ENCODE measurements around the gene UTP14A. TPM values are rescaled to one million over a fixed set of nuclear protein-coding genes. Genes with fewer than 3 reads are reported as not detected.
A peak's percentile ranks its signal among the peaks of the same experiment; 100 is the strongest.

UTP14A gene
- total and polyA plus RNA-seq, 2 donors (not counting 1 experiment from before 2014, with no cell fraction given), result 6.0 to 21.5 TPM

GRCh38 chrX:129930941-129931410, 25.0 kb downstream of the UTP14A start:
- peak overlapping the region; percentile 98 for H3K27ac Mint-ChIP-seq
- Histone ChIP-seq H4K20me1 (ENCODE audit: control insufficient read depth, insufficient read depth, low read length, poor library complexity, severe bottlenecking) (no peaks in the 10 kb centered on the region), H3K79me2 (ENCODE audit: control insufficient read depth, insufficient read depth, low read length) (no peaks in the 10 kb centered on the region), H2AFZ (ENCODE audit: insufficient read depth, low read depth, low read length, poor library complexity, severe bottlenecking) (peak overlapping the region; percentile 86), H3K27ac (ENCODE audit: low read length in 2 of 2) (peak overlapping the region; percentile 80 to 82), H3K9me3 (ENCODE audit: control extremely low read depth in 1 of 3, control insufficient read depth in 2 of 3, insufficient read depth in 1 of 3, low read length in 2 of 3) (no peaks in the 10 kb centered on the region), H3K4me2 (replicated peaks; ENCODE audit: low read depth, low read length, poor library complexity, severe bottlenecking) (peak overlapping the region; percentile 77), H3K36me3 (replicated peaks in 1 of 2; ENCODE audit: control extremely low read depth in 1 of 2, control insufficient read depth in 1 of 2, extremely low read depth in 1 of 2, insufficient read depth in 2 of 2, low read length in 1 of 2) (peaks cover 0 to 9% of the 10 kb centered on the region in 2 experiments), H3K4me3 (ENCODE audit: control extremely low read depth in 1 of 5, extremely low read depth in 1 of 5, insufficient read depth in 1 of 5, low read depth in 2 of 5, low read length in 4 of 5) (peak overlapping the region in 4 of 5 experiments; percentile 65 to 72 (median 71)), H3K27me3 (replicated peaks in 1 of 4; ENCODE audit: control extremely low read depth in 1 of 4, control insufficient read depth in 3 of 4, insufficient read depth in 4 of 4, low read length in 3 of 4) (no peaks in the 10 kb centered on the region), H3K9ac (ENCODE audit: low read length) (peak overlapping the region; percentile 76), H3K4me1 (ENCODE audit: control insufficient read depth in 2 of 2, insufficient read depth in 2 of 2, low read length in 2 of 2) (peaks cover 0 to 5% of the 10 kb centered on the region in 2 donors)
- intact Hi-C loops (cut with micrococcal nuclease), result loop anchor here (1.0 kb wide), 4 partner anchors 30 to 129 kb away; partner anchors contain the start of gene BCORL1
- CTCF ChIA-PET, result interaction anchor here (0.9 to 1.3 kb wide), 4 partner anchors 11 to 130 kb away, joined by 3 to 6 read pairs (median 4); no protein-coding TSS in a partner anchor
- H3K27me3 Mint-ChIP-seq, result no peaks in the 10 kb centered on the region
- TF ChIP-seq CTCF (IDR thresholded peaks at IDR 0.05) (no peak), EZH2 (IDR thresholded peaks at IDR 0.05; ENCODE audit: borderline replicate concordance, insufficient read depth, low read depth, low read length, poor library complexity, severe bottlenecking) (no peak)
- DNase-seq (no peak), ATAC-seq (ENCODE audit: low read depth) (no peak)
- POLR2A ChIA-PET, result interaction anchor here (0.9 to 1.6 kb wide), 7 partner anchors 25 to 235 kb away, joined by 3 to 18 read pairs (median 5); partner anchors contain the start of genes AIFM1, BCORL1 and UTP14A
- peaks cover 10% of the 10 kb centered on the region for H3K4me1 Mint-ChIP-seq
- H3K4me3 Mint-ChIP-seq, result peak overlapping the region; percentile 90
- H3K9me3 Mint-ChIP-seq (ENCODE audit: insufficient read depth), result no peaks in the 10 kb centered on the region
- WGBS (ENCODE audit: insufficient coverage), result 0% methylated on average over 4 of the region's 13 CpGs

Data from B cell (primary cell).